ENCODE results near the gene CFP. TPM values are rescaled to one million over a fixed set of nuclear protein-coding genes. Genes with fewer than 3 reads are reported as not detected.
"Not testable (repeated sequence)": the region's sequence is repeated elsewhere in the genome, so short reads cannot be mapped to it uniquely, and the experiment has no call there.

The CFP gene
- polyA plus RNA-seq (ENCODE audit: insufficient read length in 12 of 12) = 1 to 10 TPM in 10 of 12 donors, not detected in 2; 1.3 to 6.2 (median 2.3) TPM
- long read RNA-seq, donor 1, partial matches to known transcripts = 0 of 2 reads
- long read RNA-seq, donor 1, other reads (novel, unspliced or antisense) = 0 of 2 reads
- long read RNA-seq, donor 2 = 0 reads
- long read RNA-seq, donor 3 = 0 reads
- long read RNA-seq, donor 4 = 0 reads
- long read RNA-seq, donor 5, partial matches to known transcripts = 0 of 1 reads
- long read RNA-seq, donor 5, other reads (novel, unspliced or antisense) = 0 of 1 reads
- long read RNA-seq, donor 6, partial matches to known transcripts = 0 of 1 reads
- long read RNA-seq, donor 6, other reads (novel, unspliced or antisense) = 0 of 1 reads
- long read RNA-seq, donor 7 = 0 reads
- long read RNA-seq, donor 8, partial matches to known transcripts = 0 of 1 reads
- long read RNA-seq, donor 8, other reads (novel, unspliced or antisense) = 0 of 1 reads
- long read RNA-seq, donor 9, partial matches to known transcripts = 0 of 1 reads
- long read RNA-seq, donor 9, other reads (novel, unspliced or antisense) = 0 of 1 reads
- long read RNA-seq, donor 10 = 0 reads
- long read RNA-seq, donor 11 = 0 reads

- no peak for DNase-seq
Measured at GRCh38 chrX:47629419-47630200, at the start of gene CFP. CFP (minus strand) TSS chrX:47629930; CDS start chrX:47629844, 86 bp downstream.

- DNase-seq = not testable (repeated sequence)
Measured at GRCh38 chrX:47675959-47676859, 46.5 kb upstream of the CFP start.

GRCh38 chrX:47674776-47675175, 45.0 kb upstream of the CFP start:
- no peak for DNase-seq

GRCh38 chrX:47665797-47666196, 36.1 kb upstream of the CFP start:
- not testable (repeated sequence) for DNase-seq

- DNase-seq = no peak
Measured at GRCh38 chrX:47664737-47665136, 35.0 kb upstream of the CFP start.

GRCh38 chrX:47662144-47662657, 32.5 kb upstream of the CFP start:
- no peak for DNase-seq

- DNase-seq = no peak
Measured at GRCh38 chrX:47661539-47661938, 31.8 kb upstream of the CFP start.

GRCh38 chrX:47659421-47659726, 29.6 kb upstream of the CFP start:
- no peak for DNase-seq

GRCh38 chrX:47658684-47659420, 29.1 kb upstream of the CFP start, which contains the start of gene UXT:
UXT (minus strand) TSS chrX:47659180; CDS start chrX:47658927, 253 bp downstream.
- peak; percentile 88 for DNase-seq

GRCh38 chrX:47658301-47658683, 28.6 kb upstream of the CFP start:
- no peak for DNase-seq

- no peak for DNase-seq
Measured at GRCh38 chrX:47651043-47651905, 21.5 kb upstream of the CFP start.

GRCh38 chrX:47650164-47651042, 20.7 kb upstream of the CFP start, which contains the start of gene ELK1:
ELK1 (minus strand) TSS chrX:47650563; CDS start chrX:47641441, 9,122 bp downstream.
- peak; percentile 96 for DNase-seq

- DNase-seq = no peak
Measured at GRCh38 chrX:47649781-47650163, 20.0 kb upstream of the CFP start.

- no peak for DNase-seq
Measured at GRCh38 chrX:47649271-47649670, 19.5 kb upstream of the CFP start.

- DNase-seq = no peak
Measured at GRCh38 chrX:47648376-47648775, 18.6 kb upstream of the CFP start.

GRCh38 chrX:47646636-47647035, 16.9 kb upstream of the CFP start:
- DNase-seq = no peak

GRCh38 chrX:47645530-47645929, 15.8 kb upstream of the CFP start:
- no peak for DNase-seq

GRCh38 chrX:47644557-47645091, 14.9 kb upstream of the CFP start:
- no peak for DNase-seq
